ENCODE results near the gene PRKACA.

PRKACA gene

GRCh38 chr19:14161305-14161704 lies 43.7 kb upstream of the PRKACA start:
- TF ChIP-seq CTCF (IDR thresholded peaks at IDR 0.05; ENCODE audit: insufficient read depth, low read depth, low read length, missing control alignments) = no peak

GRCh38 chr19:14160017-14160703 lies 42.6 kb upstream of the PRKACA start:
- DNase-seq (ENCODE audit: low read depth) = no peak
- no peak overlapping the region for H3K4me3 ChIP-seq (ENCODE audit: low read depth, low read length)
- TF ChIP-seq CTCF (IDR thresholded peaks at IDR 0.05; ENCODE audit: insufficient read depth, low read depth, low read length, missing control alignments) = no peak

More at GRCh38 chr19:14161305-14161704, 43.7 kb upstream of the PRKACA start:
- no peak for DNase-seq (ENCODE audit: low read depth)
- no peak overlapping the region for H3K4me3 ChIP-seq (ENCODE audit: low read depth, low read length)

- H3K4me3 ChIP-seq (ENCODE audit: low read depth, low read length) = no peak overlapping the region
- no peak for DNase-seq (ENCODE audit: low read depth)
- TF ChIP-seq CTCF (IDR thresholded peaks at IDR 0.05; ENCODE audit: insufficient read depth, low read depth, low read length, missing control alignments) = no peak
Observed at GRCh38 chr19:14159059-14159458, 41.5 kb upstream of the PRKACA start.

GRCh38 chr19:14158276-14159023 lies 40.9 kb upstream of the PRKACA start:
- no peak overlapping the region for H3K4me3 ChIP-seq (ENCODE audit: low read depth, low read length)
- TF ChIP-seq CTCF (IDR thresholded peaks at IDR 0.05; ENCODE audit: insufficient read depth, low read depth, low read length, missing control alignments) = no peak
- DNase-seq (ENCODE audit: low read depth) = no peak

- no peak for TF ChIP-seq CTCF (IDR thresholded peaks at IDR 0.05; ENCODE audit: insufficient read depth, low read depth, low read length, missing control alignments)
Observed at GRCh38 chr19:14156971-14157717, 39.6 kb upstream of the PRKACA start.

GRCh38 chr19:14156122-14156521 lies 38.6 kb upstream of the PRKACA start:
- DNase-seq (ENCODE audit: low read depth) = no peak
- TF ChIP-seq CTCF (IDR thresholded peaks at IDR 0.05; ENCODE audit: insufficient read depth, low read depth, low read length, missing control alignments) = no peak

More at GRCh38 chr19:14156971-14157717, 39.6 kb upstream of the PRKACA start:
- no peak for DNase-seq (ENCODE audit: low read depth)
- no peak overlapping the region for H3K4me3 ChIP-seq (ENCODE audit: low read depth, low read length)

More at GRCh38 chr19:14156122-14156521, 38.6 kb upstream of the PRKACA start:
- H3K4me3 ChIP-seq (ENCODE audit: low read depth, low read length) = no peak overlapping the region

Measured in GM12865 (cell line).